Measurements from ENCODE around the gene LENG8.

The LENG8 gene

DNA sequence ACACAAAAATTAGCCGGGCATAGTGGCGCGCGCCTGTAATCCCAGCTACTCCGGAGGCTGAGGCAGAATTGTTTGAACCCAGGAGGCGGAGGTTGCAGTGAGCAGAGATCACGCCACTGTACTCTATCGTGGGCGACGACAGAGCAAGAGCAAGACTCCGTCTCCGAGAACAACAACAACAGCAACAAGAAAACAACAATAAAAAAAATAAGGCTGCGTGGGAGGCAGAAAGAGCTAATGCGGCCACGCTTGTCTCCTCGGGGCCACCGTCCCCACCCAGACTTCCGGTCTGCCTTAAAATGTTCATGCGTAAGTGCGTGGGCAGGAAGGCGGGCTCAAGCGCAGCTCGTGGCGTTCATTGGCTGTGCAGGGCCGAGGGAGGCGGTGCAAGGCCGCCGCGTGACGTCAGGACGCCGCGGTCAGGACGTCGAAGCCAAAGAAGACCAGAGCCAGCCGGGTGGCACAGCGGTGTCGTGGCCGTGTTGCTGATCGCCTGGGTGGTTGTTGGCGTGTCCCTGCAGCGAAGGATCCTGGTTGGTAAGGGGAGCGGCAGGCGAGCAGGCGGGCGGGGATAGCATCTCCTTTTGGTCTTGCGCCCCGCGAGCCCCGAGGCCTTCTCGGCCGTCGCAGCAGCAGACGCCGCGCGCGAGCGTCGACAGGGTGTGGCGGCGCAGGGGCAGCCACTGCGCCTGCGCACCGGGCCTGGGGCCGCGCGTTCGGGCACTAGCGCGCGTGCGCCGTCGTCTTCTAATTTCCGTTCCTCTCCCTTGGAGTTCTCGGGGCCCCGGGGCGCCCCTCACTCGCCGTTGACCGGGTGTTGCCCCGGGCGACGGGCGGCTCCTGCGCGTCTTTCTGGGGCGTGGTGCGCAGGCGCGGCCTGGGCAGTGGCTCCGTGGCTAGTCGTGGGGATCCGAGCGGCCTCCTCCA lies at the start of gene LENG8:
Gene LENG8, plus strand, starts transcription at position 426 of the 927 bp plus-strand sequence. CDS start 2,146 bp downstream, outside the sequence.
- in situ Hi-C loops (cut with HindIII; ENCODE audit: low sequenced_read_pairs): no loop called here

DNA sequence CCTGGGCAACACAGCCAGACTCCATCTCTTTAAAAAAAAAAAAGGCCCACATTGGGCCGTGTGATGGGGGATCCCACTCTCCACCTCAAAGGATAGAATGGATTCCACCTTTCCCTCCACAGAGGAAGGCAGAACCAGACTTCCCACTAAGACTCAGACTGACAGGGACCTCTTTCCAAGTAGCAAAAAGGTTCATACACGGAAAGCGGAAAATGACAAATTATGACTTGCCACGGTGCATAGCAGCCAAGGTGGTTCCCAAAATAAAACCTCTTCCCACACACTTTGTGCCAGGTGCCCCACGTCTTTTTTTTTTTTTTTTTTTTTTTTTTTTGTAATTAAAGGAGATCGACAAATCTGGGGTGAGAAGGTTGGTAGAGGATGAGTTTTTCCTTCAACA lies 48.1 kb upstream of the LENG8 start:
- in situ Hi-C loops (cut with HindIII; ENCODE audit: low sequenced_read_pairs): no loop called here

DNA sequence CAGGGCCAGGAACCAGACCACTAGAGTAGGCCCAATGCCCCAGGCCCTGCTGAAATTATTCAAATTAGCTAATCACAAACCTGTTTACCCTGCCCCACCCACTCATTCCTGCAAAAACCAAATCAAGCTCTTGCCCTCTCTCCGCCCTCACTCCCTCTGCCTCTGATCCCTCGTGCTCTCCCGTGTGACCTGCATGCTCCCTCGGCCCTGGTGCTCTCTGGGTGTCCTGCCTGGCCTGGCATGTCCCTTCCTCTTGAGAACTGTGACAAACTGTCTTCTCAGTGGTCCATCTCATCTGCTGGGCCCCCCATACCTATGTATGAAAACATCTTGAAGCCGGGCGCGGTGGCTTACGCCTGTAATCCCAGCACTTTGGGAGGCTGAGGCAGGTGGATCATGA lies 45.9 kb upstream of the LENG8 start:
- in situ Hi-C loops (cut with HindIII; ENCODE audit: low sequenced_read_pairs): no loop called here

DNA sequence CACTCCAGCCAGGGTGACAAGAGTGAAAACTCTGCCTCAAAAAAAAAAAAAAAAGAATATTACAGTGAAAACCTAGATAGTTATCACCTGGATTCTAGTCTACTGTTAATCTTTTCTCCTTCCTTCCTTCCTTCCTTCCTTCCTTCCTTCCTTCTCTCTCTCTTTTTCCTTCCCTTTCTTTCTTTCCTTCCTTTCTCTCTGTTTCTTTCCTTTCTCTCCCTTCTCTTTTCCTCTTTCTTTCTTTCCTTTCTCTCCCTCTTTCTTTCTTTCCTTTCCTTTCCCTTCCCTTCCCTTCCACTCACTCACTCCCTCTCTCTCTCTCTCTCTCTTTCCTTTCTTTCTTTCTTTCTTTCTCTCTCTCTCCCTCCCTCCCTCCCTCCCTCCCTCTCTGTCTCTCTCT lies 43.4 kb upstream of the LENG8 start:
- in situ Hi-C loops (cut with HindIII; ENCODE audit: low sequenced_read_pairs): no loop called here

DNA sequence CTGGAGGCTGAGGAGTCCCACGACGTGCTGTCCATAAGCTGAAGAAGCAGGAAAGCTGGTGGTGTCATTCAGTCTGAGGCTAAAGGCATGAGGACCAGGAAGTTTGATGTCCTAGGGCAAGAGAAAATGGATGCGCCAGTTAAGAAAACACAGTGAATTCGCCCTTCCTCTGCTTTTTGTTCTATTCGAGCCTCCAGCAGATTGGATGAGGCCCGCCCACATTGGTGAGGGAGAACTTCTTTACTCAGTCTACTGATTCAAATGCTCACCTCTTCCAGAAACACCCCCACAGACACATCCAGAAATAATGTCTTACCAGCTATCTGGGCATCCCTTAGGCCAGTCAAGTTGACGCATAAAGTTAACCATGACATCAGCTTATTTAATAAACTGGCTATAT lies 41.2 kb upstream of the LENG8 start:
- in situ Hi-C loops (cut with HindIII; ENCODE audit: low sequenced_read_pairs): no loop called here

DNA sequence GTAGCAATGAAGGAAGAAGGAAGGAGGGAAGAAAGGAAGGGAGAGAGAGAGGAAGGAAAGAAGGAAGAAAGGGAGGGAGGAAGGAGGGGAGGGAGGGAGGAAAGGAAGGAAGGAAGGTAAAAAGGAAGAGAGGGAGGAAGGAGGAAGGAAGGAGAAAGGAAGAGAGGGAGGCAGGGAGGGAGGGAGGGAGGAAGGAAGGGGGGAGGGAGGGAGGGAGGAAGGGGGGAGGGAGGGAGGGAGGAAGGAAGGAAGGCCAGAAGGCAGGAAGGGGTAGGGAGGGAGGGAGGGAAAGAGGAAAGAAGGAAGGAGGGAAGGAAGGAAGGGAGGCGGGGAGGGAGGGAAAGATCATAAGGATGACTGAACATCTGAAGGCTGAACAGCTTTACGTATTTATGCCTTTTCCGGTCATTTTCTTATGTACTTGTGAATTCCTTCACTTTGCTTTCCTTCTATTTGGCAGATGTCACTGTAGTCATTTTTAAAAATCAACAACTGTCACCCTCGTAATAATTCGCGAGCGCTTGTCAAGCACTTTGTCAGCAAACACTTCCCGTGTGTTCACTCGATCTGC lies 40.5 kb upstream of the LENG8 start:
- in situ Hi-C loops (cut with HindIII; ENCODE audit: low sequenced_read_pairs): no loop called here

DNA sequence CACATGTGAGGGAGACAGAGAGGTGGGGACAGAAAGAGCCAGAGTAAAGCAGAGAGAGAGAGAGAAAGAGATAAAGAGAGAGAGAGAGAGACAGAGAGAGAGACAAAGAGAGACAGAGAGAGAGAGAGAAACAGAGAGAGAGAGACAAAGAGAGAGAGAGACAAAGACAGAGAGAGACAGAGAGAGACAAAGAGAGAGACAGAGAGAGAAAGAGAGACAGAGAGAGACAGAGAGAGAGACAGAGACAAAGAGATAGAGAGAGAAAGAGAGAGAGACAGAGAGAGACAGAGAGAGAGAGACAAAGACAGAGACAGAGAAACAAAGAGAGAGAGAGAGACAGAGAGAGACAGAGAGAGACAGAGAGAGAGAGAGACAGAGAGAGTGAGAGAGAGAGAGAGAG lies 38.0 kb upstream of the LENG8 start:
- in situ Hi-C loops (cut with HindIII; ENCODE audit: low sequenced_read_pairs): no loop called here

DNA sequence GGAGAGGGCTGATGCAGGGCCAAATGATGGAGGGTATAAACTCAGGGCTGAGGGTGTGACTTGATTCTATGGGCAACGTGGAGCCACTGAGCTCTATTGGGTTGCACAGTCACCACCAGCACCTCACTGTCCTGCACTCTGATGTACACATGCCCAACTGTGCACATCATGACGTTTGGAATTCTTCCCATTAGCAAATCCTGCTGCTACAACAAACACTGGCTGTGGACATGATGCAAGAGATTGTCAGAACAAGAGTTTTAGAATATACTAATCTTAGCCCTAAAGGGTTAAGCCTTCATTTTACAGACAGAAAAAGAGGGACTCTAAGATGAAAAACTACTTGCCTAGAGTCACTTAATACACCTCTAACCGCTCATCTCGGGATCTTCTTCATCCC lies 36.1 kb upstream of the LENG8 start:
- in situ Hi-C loops (cut with HindIII; ENCODE audit: low sequenced_read_pairs): no loop called here

DNA sequence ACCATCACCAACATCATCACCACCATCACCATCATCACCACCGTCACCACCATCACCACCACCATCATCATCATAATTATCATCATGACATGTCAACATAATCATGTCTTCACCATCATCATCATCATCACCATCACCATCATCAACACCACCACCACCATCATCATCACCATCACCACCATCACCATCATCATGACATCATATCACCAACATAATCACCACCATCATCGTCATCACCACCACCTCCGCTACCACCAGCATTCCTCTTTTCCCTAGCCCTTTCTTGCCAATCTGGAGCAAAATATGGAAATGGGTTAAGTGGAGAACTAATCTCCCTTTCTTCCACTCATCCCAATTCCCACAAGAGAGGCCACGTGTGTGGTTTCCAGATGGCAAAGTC lies 34.8 kb upstream of the LENG8 start:
- in situ Hi-C loops (cut with HindIII; ENCODE audit: low sequenced_read_pairs): no loop called here

DNA sequence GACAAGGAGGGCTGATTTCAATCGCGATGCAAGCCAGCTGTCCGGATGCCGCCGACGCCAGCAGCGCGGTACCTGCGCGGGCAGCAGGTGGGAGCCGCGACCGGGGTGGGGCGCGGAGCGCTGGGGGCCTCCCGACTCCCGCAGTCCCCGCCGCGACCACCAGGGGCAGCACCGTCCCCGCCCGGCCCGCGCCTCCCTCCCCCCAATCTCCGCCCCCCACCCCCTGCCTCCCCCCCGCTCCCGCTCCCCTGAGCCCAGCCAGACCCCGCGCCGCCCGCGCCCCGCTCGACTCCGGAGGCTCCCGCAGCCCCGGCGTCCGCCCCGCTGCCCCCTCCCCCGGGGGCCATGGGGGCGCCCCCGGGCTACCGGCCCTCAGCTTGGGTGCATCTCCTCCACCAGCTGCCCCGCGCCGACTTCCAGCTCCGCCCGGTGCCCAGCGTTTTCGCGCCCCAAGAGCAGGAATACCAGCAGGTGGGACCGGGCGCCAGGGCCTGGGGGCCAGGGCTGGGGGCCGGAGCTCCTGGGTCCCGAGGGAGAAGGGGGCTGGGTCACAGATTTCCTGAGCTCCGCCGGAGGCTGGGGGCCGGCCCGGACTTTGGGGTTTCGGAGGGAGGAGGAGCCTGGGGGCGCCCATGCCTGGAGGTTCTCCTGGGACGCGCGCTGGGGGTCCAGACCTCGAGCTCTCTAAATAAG lies 33.6 kb upstream of the LENG8 start, which contains the start of gene TTYH1:
Gene TTYH1, plus strand, starts transcription at position 257 of the 693 bp plus-strand sequence. Its CDS starts 89 bp downstream, at position 346.
- in situ Hi-C loops (cut with HindIII; ENCODE audit: low sequenced_read_pairs): no loop called here

DNA sequence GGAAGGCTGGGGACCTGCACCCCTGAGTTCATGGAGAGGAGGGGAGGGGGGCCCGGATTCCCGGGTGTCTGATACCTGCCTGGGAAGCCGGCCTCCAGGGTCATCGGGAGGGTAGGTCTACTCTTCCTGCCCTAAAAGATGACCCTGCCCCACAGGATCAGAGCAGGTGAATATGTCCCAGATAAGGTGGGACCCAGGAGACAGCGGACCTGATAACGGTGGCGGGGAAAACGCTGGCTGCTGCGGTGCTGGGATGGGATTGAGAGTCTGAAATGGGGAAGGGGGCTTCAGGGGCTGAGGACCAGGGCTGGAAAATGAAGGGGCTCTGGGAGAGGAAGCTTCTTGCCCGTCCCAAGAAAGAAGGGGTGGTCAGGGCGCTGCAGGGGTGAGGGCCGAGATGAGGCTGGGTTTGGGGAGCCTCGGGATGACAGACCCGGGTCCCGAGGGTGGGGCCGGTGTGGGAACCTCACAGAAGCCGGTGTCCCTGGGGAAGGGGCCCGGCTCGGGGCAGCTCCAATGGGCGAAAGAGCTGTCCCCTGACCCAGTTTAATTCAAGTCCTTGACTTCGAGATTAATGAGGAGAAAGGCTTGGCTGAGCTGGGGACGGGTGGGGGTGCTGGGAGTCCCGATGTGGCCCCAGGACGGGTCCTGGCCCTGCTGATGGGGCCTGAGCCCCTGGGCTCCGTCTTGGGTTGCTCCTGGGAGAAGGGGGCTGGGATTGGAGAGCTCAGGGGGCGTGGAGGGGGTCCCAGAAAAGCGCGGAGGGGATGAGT lies 32.9 kb upstream of the LENG8 start:
- in situ Hi-C loops (cut with HindIII; ENCODE audit: low sequenced_read_pairs): no loop called here

DNA sequence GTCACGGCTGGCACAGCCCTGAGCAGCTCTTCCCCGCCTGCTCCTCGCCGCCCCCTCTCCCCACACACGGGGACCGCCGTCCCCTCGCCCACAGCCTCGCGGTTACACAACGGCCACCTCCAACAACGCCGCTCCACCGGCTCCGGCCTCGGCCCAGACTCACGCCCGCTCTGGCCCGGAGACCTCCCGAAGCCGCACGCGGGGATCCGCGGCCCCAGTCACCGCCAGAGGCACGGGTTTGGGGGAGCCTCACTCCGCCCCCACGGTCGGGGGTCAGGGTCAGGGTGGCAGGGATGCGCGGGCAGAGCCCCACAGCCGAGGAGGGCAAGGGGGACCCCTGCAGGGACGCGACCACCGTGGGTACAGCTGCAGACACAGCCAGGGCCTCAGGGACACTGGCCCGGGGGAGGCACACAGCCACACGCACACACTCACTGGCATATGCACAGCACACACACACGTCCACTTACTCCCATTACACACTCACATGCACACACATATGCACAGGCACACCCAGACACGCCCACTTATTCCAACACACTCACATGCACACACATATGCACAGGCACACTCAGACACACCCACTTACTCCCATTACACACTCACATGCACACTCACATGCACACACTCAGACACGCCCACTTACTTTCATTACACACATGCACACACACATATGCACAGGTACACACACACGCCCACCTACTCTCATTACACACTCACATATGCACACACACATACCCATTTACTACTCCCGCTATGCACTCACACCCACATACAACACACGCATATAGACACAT lies 32.1 kb upstream of the LENG8 start:
- in situ Hi-C loops (cut with HindIII; ENCODE audit: low sequenced_read_pairs): no loop called here

DNA sequence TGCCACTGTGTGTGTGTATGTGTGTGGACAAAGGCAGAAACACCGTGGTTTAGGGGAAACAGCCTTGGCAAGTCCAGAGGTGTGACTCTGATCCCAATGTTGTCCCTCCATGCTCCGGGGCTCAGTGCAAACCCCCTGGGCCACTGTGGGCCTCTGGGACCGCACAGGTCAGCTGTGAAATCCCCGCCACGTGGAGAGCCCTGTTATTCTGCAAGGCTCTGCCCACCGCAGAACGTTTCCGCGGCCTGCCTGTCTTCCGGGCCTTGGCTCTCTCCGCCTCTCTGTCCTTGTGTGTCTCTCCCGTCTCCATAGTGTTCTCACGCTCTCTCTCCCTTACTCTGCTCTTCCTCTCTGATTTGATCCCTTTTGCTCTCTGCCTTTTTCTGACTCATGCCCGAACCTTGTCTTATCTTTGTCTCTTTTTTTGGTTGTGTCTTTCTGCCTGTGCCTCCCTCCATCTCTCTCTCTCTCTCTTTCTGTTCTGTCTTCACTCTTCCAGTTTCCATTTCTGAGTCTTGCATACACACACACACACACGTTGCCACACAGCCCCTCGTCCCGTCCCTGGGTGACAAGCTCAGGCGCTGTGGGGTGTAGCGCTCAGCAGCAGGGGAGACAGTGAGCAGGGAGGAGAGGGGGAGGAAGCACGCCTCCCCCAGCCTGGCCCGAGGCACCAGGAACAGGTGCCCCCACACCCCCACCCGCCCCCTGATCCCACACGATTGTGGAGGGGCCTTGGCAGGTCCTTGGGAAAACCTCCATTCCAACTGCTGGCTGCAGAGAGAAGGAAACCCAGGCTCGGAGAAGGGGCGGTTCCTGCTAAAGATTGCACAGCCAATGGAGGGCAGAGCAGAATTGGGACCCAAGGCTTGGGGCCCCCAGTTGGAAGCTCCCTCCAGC lies 30.7 kb upstream of the LENG8 start:
- in situ Hi-C loops (cut with HindIII; ENCODE audit: low sequenced_read_pairs): no loop called here

DNA sequence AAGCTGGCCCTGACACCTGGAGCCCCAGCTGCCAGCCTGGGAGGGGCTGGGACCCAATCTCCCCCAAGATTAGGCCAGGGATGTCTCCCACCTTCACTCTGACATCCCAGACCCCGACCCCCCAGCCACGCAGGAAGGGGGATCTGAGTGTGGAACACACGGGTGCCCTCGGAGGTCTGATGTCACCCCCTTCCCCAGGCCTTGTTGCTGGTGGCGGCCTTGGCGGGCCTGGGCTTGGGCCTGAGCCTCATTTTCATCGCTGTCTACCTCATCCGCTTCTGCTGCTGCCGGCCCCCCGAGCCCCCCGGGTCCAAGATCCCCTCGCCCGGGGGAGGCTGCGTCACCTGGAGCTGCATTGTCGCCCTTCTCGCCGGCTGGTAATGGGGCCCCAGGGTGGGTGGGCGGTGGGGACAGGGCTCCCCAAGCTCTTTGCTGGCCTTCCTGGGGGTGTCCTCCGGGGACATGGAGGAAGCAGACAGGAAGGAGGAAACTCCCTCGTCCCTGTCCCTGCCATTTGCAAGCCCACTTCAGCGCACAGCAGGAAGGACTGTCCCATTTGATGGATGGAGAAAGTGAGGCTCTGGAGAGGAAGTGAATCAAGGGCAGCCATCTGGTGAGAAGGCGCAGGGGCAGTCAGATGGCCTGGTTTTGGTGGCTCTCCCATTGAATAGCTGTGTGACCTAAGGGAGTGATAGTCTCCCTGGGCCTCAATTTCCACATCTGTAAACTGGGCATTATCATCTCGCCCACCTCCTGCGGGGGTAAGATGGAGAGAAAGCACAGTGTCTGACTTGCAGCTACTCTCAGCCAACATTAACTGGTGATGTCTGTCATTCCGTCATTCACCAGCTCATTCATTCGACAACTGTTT lies 29.8 kb upstream of the LENG8 start:
- in situ Hi-C loops (cut with HindIII; ENCODE audit: low sequenced_read_pairs): no loop called here

DNA sequence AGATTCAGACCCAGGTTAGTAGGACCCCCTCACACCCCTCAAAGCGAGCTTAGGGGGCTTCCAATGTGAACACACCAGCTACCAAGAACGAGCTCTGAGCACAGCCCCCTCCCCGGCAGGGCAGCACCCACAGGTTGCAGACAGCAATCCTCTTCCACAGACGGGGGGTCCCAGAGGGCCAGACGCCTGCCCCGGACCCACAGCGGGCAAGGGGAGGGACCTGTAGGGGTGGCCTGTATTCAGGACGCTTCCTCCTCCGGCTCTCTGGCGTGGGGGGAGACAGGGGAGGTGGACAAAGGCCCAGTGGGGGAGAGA lies 29.0 kb upstream of the LENG8 start:
- in situ Hi-C loops (cut with HindIII; ENCODE audit: low sequenced_read_pairs): no loop called here

DNA sequence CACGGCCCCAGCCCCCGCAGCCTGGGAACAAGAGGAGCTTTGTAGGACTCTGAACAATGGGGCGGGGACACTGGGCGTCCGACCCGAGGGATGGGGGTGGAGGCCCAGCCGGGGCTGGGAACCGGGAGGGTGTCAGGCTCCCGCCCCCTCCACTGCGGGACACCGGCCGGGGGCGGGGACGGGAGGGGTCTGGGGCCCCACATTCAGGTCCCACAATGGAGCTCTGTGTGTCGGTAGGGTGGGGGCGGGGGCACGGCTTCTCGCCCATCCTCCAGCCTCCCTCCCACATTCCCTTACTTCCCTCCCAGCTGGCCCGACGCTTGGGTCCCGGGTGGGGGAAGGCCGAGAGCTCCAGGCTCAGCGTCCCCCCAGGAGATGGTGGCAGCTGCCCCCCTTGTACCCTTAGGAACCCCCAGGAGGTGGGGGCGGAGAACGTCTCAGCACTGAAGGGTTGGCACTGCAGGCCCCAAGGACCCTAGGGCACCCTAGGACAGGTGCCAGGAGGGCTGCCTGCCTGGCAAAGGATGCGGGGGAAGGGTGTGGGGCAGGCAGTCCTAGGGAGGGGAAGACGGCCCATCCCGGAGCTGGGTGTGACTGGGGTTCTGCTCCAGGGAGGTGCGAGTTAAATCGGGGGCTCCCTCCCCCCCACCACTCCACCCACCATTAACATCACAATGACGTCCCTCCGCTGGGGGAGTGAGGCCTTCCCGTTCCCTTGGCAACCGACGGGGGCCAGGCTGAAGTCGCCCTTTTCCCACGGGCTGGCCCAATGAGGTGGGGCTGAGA lies 28.4 kb upstream of the LENG8 start:
- in situ Hi-C loops (cut with HindIII; ENCODE audit: low sequenced_read_pairs): no loop called here

DNA sequence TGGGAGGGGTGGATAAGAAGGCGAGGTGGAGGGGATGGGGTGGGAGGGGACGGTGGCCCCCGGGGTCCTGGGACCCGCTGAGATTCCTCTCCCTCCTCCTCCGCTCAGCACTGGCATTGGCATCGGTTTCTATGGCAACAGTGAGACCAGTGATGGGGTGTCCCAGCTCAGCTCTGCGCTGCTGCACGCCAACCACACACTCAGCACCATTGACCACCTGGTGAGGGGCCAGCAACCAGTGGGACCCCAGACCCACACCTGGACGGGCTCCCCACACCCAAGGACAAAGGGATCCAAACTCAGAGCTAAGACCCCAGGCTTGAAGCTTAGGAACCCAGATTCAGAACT lies 27.9 kb upstream of the LENG8 start:
- in situ Hi-C loops (cut with HindIII; ENCODE audit: low sequenced_read_pairs): no loop called here

DNA sequence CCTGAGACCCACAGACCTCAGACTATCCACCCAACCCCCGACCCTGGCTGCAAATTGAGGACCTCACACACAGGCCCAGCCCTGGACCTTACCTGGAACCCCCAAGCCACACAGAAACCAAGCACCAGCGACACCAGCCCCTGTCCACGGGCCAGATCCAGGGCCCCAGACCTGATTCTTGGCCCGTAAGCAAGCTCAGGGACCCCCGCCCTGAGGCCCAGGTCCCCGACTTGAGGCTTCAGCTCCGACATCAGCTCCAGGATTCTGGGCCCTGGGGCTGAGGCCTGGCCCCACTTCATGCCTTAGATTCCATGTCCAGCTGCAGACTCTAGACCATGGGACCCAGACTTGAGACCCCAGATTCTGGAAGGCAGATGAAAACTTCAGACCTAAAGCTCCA lies 27.5 kb upstream of the LENG8 start:
- in situ Hi-C loops (cut with HindIII; ENCODE audit: low sequenced_read_pairs): no loop called here
